HepG2 (cell line): ENCODE results near the gene AFF4. TPM values are rescaled to one million over a fixed set of nuclear protein-coding genes. Genes with fewer than 3 reads are reported as not detected.

Experiments used
- BCL3 ChIP-seq: sonication (generic); formaldehyde crosslinking; IDR thresholded peaks from 2 replicates; pipeline ENCODE4 v1.5.1; 2020; ENCODE audit warnings: mild to moderate bottlenecking, missing genetic modification reagents, moderate library complexity
- HBP1 ChIP-seq: IDR thresholded peaks from 2 replicates; pipeline ENCODE4 v1.6.1; 2016; ENCODE audit warnings: low read depth, control low read depth
- HNRNPUL1 ChIP-seq: fragments of 200-400 bp; formaldehyde crosslinking; IDR thresholded peaks from 2 replicates; pipeline ENCODE4 v1.6.1; 2017; ENCODE audit warnings: low read depth, mild to moderate bottlenecking, low read length, moderate library complexity
- IKZF5 ChIP-seq: IDR thresholded peaks from 2 replicates; pipeline ENCODE4 v1.6.1; 2018; ENCODE audit warnings: missing genetic modification reagents, mild to moderate bottlenecking, missing compliant biosample characterization
- MYC ChIP-seq: sonication (generic); formaldehyde crosslinking; IDR thresholded peaks from 2 replicates; pipeline ENCODE4 v1.9.0; 2021; ENCODE audit warnings: missing genetic modification reagents, borderline replicate concordance
- NBN ChIP-seq: fragments of 450-650 bp; conservative IDR thresholded peaks from 2 replicates; pipeline ENCODE4 v1.6.1; 2017
- PHF8 ChIP-seq: sonication (generic); formaldehyde crosslinking; IDR thresholded peaks from 2 replicates; pipeline ENCODE4 v1.5.0; 2020; ENCODE audit warnings: missing genetic modification reagents
- POLR2AphosphoS5 ChIP-seq: IDR thresholded peaks from 2 replicates; pipeline ENCODE4 v1.6.1; 2012; ENCODE audit warnings: low read depth, low read length
- PPARG ChIP-seq: conservative IDR thresholded peaks from 2 replicates; pipeline ENCODE4 v1.6.1; 2016; ENCODE audit warnings: missing biosample characterization, missing genetic modification reagents
- SMARCC2 ChIP-seq: fragments of 450-650 bp; IDR thresholded peaks from 2 replicates; pipeline ENCODE4 v1.6.1; 2017; ENCODE audit warnings: antibody characterized with exemption, mild to moderate bottlenecking
- STAT5B ChIP-seq: sonication (generic); formaldehyde crosslinking; IDR thresholded peaks from 2 replicates; pipeline ENCODE4 v1.4.0; 2020; ENCODE audit warnings: missing genetic modification reagents
- TRIM24 ChIP-seq: sonication (generic); formaldehyde crosslinking; IDR thresholded peaks from 2 replicates; pipeline ENCODE4 v1.8.0; 2022; ENCODE audit warnings: mild to moderate bottlenecking, missing genetic modification reagents
- ZNF260 ChIP-seq: sonication (generic); formaldehyde crosslinking; IDR thresholded peaks from 2 replicates; pipeline ENCODE4 v1.4.0; 2020; ENCODE audit warnings: missing genetic modification reagents, low read depth, mild to moderate bottlenecking, borderline replicate concordance
- ZNF776 ChIP-seq: sonication (generic); formaldehyde crosslinking; IDR thresholded peaks from 2 replicates; pipeline ENCODE4 v1.4.0; 2020; ENCODE audit warnings: mild to moderate bottlenecking, missing genetic modification reagents
- ZNF788 ChIP-seq: sonication (generic); formaldehyde crosslinking; IDR thresholded peaks from 2 replicates; pipeline ENCODE4 v1.5.0; 2020; ENCODE audit warnings: mild to moderate bottlenecking, missing genetic modification reagents, borderline replicate concordance
- polyA plus RNA-seq, 8 experiments: library from polyadenylated mRNA; depleted of rRNA in 3 of 8; stranded (reverse) in 7 of 8; unstranded in 1 of 8; fragments of >200 nt; fragmentation: Illumina TruSeq in 4 of 8; extraction: Trizol in 4 of 8; gene quantifications; 2 replicates each; pipeline versions ENCODE4 v1.2.1 to v1.2.3, GENCODE V29; 2011 to 2016; ENCODE audit warnings: low read depth in 4 of 8, missing spikeins in 1 of 8, mixed read lengths in 1 of 8; ENCODE audit not compliant: insufficient read depth in 1 of 8
- total RNA-seq, 5 experiments: library from RNA; depleted of rRNA; stranded (reverse); fragments of >200 nt; fragmentation: Illumina TruSeq; extraction: Trizol; gene quantifications; 2 replicates each; pipeline ENCODE4 v1.2.3, GENCODE V29; 2016; ENCODE audit warnings: low read depth in 1 of 5
- TF ChIP-seq, protein P1 (sequence below): IDR thresholded peaks from 2 replicates; pipeline ENCODE4 v1.6.1; 2016; ENCODE audit warnings: control low read depth
- TF ChIP-seq, protein P2 (sequence below): sonication (generic); formaldehyde crosslinking; IDR thresholded peaks from 2 replicates; pipeline ENCODE4 v1.4.0; 2020; ENCODE audit warnings: missing genetic modification reagents, borderline replicate concordance
- TF ChIP-seq, protein P3 (sequence below): sonication (generic); formaldehyde crosslinking; IDR thresholded peaks from 2 replicates; pipeline ENCODE4 v1.4.0; 2020; ENCODE audit warnings: missing genetic modification reagents

The AFF4 gene
- total and polyA plus RNA-seq, 2 of the 13 experiments (the other 11 are each of a cell fraction or from before 2014, with no cell fraction given): 22.1 to 25.5 TPM

DNA sequence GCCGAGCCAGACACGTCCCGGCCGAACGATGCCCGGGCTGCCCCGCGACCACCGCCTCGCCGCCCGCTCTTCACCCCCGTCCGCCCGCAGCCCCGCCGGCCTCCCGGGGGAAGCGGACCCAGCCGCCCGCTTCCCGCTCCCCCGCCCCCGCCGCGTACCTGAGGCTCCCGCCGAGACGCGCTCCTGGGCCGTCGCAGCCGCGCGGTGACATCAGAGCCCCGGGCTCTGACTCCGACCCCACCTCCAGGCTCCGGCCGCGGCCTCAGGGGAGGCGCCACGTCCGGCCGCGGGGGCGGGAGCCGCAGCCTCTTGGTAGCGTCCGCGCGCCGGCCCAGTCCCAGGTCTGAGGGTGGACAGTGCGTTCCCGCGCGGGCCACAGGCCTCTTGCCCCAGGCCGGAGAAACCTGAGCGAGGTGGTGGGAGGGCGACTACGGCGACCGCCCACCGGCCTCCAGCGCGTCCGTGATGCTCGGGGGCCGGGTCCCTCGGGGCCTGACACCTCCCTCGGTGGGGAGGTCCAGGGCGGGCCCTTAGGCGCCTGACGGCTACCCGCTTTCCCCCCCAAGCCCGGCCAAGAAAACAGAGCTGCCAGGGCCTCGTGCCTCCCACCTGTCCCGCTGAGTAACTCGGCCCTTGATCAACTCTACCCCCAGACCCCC, 132.9 kb downstream of the AFF4 start, which contains the start of gene SHROOM1 (continued):
- TF ChIP-seq, protein P1, sequence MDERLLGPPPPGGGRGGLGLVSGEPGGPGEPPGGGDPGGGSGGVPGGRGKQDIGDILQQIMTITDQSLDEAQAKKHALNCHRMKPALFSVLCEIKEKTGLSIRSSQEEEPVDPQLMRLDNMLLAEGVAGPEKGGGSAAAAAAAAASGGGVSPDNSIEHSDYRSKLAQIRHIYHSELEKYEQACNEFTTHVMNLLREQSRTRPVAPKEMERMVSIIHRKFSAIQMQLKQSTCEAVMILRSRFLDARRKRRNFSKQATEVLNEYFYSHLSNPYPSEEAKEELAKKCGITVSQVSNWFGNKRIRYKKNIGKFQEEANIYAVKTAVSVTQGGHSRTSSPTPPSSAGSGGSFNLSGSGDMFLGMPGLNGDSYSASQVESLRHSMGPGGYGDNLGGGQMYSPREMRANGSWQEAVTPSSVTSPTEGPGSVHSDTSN (CRISPR knock-in tag): no peak
- TF ChIP-seq STAT5B (CRISPR knock-in tag): no peak
- peak; percentile 52; the same call in 1 of the 2 replicates for TF ChIP-seq POLR2AphosphoS5
- TF ChIP-seq ZNF260 (CRISPR knock-in tag): no peak
- TF ChIP-seq ZNF788: peak; percentile 50; the same call in 1 of the 2 replicates
- TF ChIP-seq ZNF776 (CRISPR knock-in tag): no peak
- TF ChIP-seq MYC: peak; percentile 63; the same call in 1 of the 2 replicates
- peak; percentile 74 for TF ChIP-seq IKZF5 (CRISPR knock-in tag)
- TF ChIP-seq SMARCC2: no peak
- no peak; the same call in 1 of the 2 replicates for TF ChIP-seq HBP1
- TF ChIP-seq TRIM24 (CRISPR knock-in tag): no peak
- no peak for TF ChIP-seq NBN
- peak; percentile 56; the same call in 1 of the 2 replicates for TF ChIP-seq PPARG (CRISPR knock-in tag)
- no peak for TF ChIP-seq HNRNPUL1
- TF ChIP-seq BCL3 (CRISPR knock-in tag): no peak; the same call in 1 of the 2 replicates
- peak; percentile 87 for TF ChIP-seq PHF8 (CRISPR knock-in tag)
- TF ChIP-seq, protein P2, sequence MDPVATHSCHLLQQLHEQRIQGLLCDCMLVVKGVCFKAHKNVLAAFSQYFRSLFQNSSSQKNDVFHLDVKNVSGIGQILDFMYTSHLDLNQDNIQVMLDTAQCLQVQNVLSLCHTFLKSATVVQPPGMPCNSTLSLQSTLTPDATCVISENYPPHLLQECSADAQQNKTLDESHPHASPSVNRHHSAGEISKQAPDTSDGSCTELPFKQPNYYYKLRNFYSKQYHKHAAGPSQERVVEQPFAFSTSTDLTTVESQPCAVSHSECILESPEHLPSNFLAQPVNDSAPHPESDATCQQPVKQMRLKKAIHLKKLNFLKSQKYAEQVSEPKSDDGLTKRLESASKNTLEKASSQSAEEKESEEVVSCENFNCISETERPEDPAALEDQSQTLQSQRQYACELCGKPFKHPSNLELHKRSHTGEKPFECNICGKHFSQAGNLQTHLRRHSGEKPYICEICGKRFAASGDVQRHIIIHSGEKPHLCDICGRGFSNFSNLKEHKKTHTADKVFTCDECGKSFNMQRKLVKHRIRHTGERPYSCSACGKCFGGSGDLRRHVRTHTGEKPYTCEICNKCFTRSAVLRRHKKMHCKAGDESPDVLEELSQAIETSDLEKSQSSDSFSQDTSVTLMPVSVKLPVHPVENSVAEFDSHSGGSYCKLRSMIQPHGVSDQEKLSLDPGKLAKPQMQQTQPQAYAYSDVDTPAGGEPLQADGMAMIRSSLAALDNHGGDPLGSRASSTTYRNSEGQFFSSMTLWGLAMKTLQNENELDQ: no peak
- TF ChIP-seq, protein P3, sequence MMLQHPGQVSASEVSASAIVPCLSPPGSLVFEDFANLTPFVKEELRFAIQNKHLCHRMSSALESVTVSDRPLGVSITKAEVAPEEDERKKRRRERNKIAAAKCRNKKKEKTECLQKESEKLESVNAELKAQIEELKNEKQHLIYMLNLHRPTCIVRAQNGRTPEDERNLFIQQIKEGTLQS (CRISPR knock-in tag): 0 out of 2 replicates have a peak, but pooled peaks have one; percentile 51
